Left lung (tissue), 10 donors: ENCODE measurements around the gene COL16A1. TPM values are rescaled to one million over a fixed set of nuclear protein-coding genes. Genes with fewer than 3 reads are reported as not detected.

Experiments used
- ATAC-seq: fragments of 200-7000 bp; cut with Tn5 transposase; one replicate; pipeline ENCODE4 v1.9.1; 2020; ENCODE audit warnings: moderate library complexity
- DNase-seq, 4 donors: peaks; one replicate each; pipeline ENCODE4 v3.0.0-alpha.2; 2013 to 2020
- H3K27ac ChIP-seq, 2 donors: fragments of 200-600 bp; sonication (generic) in 1 of 2; one replicate each; pipeline versions ENCODE4 v1.5.0 to v1.8.0; 2020 to 2021
- H3K27me3 ChIP-seq, 2 donors: fragments of 200-600 bp; sonication (generic) in 1 of 2; one replicate each; pipeline versions ENCODE4 v1.5.0 to v1.8.0; 2020 to 2021
- H3K36me3 ChIP-seq, 2 donors: fragments of 200-600 bp; sonication (generic) in 1 of 2; one replicate each; pipeline versions ENCODE4 v1.5.0 to v1.8.0; 2020 to 2021
- H3K4me1 ChIP-seq, 2 donors: fragments of 200-600 bp; one replicate each; pipeline ENCODE4 v1.8.0; 2021
- H3K4me3 ChIP-seq, 2 donors: fragments of 200-600 bp; sonication (generic) in 1 of 2; one replicate each; pipeline versions ENCODE4 v1.5.0 to v1.8.0; 2020 to 2021; ENCODE audit warnings: mild to moderate bottlenecking in 1 of 2
- H3K9me3 ChIP-seq, 2 donors: fragments of 200-600 bp; sonication (generic) in 1 of 2; one replicate each; pipeline versions ENCODE4 v1.5.0 to v1.8.0; 2020 to 2021
- intact Hi-C, 2 donors: fragments of 100-400 bp; cut with DNase I; formaldehyde crosslinking; loops; one replicate each; pipeline versions ENCODE4 v1.11.2 to v1.14.2; 2022
- polyA plus RNA-seq, 6 donors: library from polyadenylated mRNA; unstranded; fragments of 120-200 nt; gene quantifications; one replicate each; pipeline ENCODE4 v1.2.1, GENCODE V29; 2013; ENCODE audit not compliant: insufficient read length in 6 of 6
- total RNA-seq, 2 donors: library from RNA; stranded (reverse); fragmentation: NEBNext Ultra II Directional; extraction: Animal tissue kit (Norgen Biotek cat#: 25700); gene quantifications; one replicate each; pipeline ENCODE4 v1.2.1, GENCODE V29; 2021
- TF ChIP-seq, protein P1 (sequence below), 2 donors: fragments of 200-600 bp; sonication (generic) in 1 of 2; IDR thresholded peaks; one replicate each; pipeline versions ENCODE4 v1.5.0 to v1.8.0; 2021; ENCODE audit warnings: antibody characterized with exemption in 2 of 2
- donor health status: DM: no; HTN: yes; CAD: no.
- donor health status: DM: no; HTN: no; CAD: no.

COL16A1 gene
- total and polyA plus RNA-seq, 8 donors: 64.8 to 177 (median 118) TPM

DNA sequence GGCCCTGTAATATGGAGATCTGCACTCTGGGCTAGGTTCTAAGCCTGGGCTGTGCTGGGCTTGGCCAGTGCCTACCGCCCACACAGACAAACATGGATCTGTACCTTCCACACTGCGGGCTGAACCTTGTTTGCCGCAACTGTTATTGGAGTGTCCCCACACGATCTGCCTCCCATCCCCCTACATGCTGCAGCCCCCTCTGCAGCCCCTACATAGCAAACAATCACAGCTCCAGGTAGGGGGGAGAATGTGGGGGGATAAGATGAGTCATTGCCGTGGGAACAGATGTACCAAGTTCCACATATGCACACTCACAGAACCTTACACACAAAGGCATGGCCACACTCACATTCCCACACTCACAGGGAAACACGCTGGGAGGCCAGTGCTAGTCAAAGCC is 88.4 kb downstream of the COL16A1 start:
- no peaks in the 10 kb centered on the region for H3K36me3 ChIP-seq
- H3K27me3 ChIP-seq: peaks cover 7 to 35% of the 10 kb centered on the region in 2 donors
- H3K9me3 ChIP-seq: no peaks in the 10 kb centered on the region
- DNase-seq: no peak
- no peak overlapping the region for H3K4me3 ChIP-seq
- TF ChIP-seq, protein P1, sequence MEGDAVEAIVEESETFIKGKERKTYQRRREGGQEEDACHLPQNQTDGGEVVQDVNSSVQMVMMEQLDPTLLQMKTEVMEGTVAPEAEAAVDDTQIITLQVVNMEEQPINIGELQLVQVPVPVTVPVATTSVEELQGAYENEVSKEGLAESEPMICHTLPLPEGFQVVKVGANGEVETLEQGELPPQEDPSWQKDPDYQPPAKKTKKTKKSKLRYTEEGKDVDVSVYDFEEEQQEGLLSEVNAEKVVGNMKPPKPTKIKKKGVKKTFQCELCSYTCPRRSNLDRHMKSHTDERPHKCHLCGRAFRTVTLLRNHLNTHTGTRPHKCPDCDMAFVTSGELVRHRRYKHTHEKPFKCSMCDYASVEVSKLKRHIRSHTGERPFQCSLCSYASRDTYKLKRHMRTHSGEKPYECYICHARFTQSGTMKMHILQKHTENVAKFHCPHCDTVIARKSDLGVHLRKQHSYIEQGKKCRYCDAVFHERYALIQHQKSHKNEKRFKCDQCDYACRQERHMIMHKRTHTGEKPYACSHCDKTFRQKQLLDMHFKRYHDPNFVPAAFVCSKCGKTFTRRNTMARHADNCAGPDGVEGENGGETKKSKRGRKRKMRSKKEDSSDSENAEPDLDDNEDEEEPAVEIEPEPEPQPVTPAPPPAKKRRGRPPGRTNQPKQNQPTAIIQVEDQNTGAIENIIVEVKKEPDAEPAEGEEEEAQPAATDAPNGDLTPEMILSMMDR (IDR thresholded peaks at IDR 0.05): no peak
- H3K4me1 ChIP-seq: peaks cover 0 to 8% of the 10 kb centered on the region in 2 donors
- no peak for ATAC-seq
- no peak overlapping the region for H3K27ac ChIP-seq
- intact Hi-C loops: no loop called here

DNA sequence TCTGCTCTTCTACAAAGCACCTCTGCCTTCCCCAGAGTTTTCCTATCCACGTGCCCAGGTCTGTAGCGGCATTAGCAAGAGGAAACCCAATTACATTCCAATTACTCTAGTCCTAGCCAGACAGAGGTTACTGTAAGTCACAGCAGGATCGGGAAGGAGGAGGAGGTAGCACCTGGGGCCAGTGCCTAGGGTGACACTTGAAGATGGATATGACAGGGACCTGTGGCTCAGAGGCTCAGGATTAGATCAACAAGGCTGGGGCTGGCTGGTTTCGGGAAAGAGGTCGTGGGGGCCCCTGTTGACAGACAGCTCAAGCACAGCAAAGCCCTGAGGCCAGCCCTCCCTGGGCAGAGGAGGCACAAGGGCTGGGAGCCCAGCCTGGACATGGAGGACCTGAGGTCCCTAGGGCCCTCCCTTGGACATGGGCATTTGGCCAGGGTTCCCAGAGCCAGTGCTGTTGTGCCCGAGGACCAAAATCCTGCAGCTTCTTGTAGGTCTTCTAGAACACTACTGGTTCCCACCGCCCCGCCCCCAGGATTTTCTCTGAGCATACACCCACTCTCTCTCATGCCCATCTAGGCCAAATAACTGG is 89.3 kb downstream of the COL16A1 start:
- intact Hi-C loops: no loop called here
- no peak for ATAC-seq

DNA sequence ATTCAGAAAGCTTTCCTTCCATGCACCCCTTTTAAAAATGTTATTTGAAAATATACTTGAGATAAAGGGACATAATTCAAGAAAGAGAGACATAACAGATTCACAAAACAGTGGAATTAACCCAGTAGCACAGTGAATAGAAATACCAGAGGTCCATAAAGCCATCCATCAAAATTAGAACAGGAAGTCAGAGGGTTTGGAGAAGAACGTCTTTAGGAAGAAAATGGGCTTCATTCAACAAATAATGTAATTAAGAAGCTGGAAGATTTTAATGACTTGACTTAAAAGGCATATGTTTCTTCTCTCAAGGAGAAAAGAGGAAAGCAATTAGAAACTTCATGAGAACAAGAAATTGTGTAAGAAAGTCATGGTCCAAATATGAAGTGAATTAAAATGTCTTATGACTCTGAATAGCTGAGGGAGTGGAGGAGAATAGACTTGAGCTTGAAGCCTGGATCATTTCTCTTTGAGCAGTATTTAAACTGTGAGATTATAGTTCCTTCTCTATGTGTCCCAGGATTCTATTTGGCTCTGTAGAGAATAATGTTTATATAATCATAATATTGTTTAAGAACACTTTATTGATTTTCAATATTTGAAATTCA is 94.2 kb downstream of the COL16A1 start:
- H3K4me1 ChIP-seq: no peaks in the 10 kb centered on the region
- no peaks in the 10 kb centered on the region for H3K36me3 ChIP-seq
- H3K4me3 ChIP-seq: no peak overlapping the region
- ATAC-seq (no peak), DNase-seq (no peak)
- no peaks in the 10 kb centered on the region for H3K9me3 ChIP-seq
- TF ChIP-seq, protein P1 (IDR thresholded peaks at IDR 0.05): no peak
- H3K27me3 ChIP-seq: no peaks in the 10 kb centered on the region
- intact Hi-C loops: no loop called here
- no peak overlapping the region for H3K27ac ChIP-seq

More for the DNA sequence above, 89.3 kb downstream of the COL16A1 start:
- Histone ChIP-seq H3K4me1 (peaks cover 0 to 8% of the 10 kb centered on the region in 2 donors), H3K36me3 (no peaks in the 10 kb centered on the region), H3K9me3 (no peaks in the 10 kb centered on the region), H3K27me3 (peaks cover 7 to 35% of the 10 kb centered on the region in 2 donors), H3K4me3 (no peak overlapping the region), H3K27ac (no peak overlapping the region)
- TF ChIP-seq, protein P1 (IDR thresholded peaks at IDR 0.05): no peak
- DNase-seq: peak in 1 of 4 donors; percentile 60

DNA sequence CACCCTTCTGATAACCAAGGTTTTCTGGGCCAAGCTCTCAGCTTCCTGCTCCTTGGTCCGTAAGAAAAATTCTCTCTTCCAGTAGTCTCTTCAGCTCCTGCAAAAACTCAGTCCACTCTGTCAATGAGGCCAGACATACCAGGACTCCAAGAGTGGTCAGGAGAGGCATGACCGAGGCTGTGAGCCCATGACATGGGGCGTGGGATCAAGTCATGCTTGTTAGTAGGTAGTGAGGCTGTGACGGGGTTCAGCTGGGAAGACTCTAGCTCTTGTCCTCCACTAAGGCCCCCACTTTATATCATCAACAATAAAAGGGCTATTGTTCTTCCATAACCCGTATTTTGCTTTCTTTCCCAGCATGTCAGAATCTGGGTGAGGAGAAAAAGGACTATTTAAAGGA is 96.5 kb downstream of the COL16A1 start:
- DNase-seq (no peak), ATAC-seq (no peak)
- no peak overlapping the region for H3K27ac ChIP-seq
- no peaks in the 10 kb centered on the region for H3K27me3 ChIP-seq
- TF ChIP-seq, protein P1 (IDR thresholded peaks at IDR 0.05): no peak
- H3K4me1 ChIP-seq: no peaks in the 10 kb centered on the region
- intact Hi-C loops: no loop called here
- no peak overlapping the region for H3K4me3 ChIP-seq
- no peaks in the 10 kb centered on the region for H3K9me3 ChIP-seq
- no peaks in the 10 kb centered on the region for H3K36me3 ChIP-seq

DNA sequence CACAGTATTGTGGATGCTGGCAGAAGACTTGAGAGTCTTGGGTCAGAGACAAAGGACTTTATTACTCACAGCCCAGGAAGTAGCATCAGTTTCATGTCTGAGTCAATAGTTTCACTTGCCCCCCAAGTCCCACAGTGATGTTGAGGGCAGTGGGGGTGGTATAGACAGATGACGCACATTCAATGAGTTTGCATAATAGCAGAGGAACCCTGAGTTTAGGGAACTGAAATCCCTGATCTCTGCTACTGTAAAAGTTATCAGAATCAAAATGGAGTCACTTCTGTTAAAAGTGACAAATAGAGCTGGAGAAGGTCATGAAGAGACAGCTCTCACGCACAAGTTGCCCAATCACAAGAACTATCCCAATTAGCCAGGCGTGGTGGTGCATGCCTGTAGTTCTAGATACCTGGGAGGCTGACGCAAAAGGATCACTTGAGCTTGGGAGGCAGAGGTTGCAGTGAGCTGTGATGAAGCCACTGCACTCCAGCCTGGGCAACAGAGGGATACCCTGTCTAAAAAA is 97.8 kb downstream of the COL16A1 start:
- no peaks in the 10 kb centered on the region for H3K27me3 ChIP-seq
- intact Hi-C loops: no loop called here
- H3K36me3 ChIP-seq: no peaks in the 10 kb centered on the region
- no peaks in the 10 kb centered on the region for H3K4me1 ChIP-seq
- ATAC-seq: peak; percentile 49
- H3K27ac ChIP-seq: no peak overlapping the region
- no peak for DNase-seq
- H3K4me3 ChIP-seq: no peak overlapping the region
- TF ChIP-seq, protein P1 (IDR thresholded peaks at IDR 0.05): no peak
- H3K9me3 ChIP-seq: no peaks in the 10 kb centered on the region

Other genes with a start within 250 kb of the COL16A1 start
- gene TINAGL1, start 127.5 kb downstream of the COL16A1 start, total RNA-seq: 100 to 1,000 TPM in 1 of 2 donors, 10 to 100 TPM in 1; 66.6 to 106 TPM
- gene TINAGL1, start 127.5 kb downstream of the COL16A1 start, polyA plus RNA-seq: 10 to 100 TPM; 34.0 to 55.1 (median 45.7) TPM
- not detected for gene HCRTR1, start 86.3 kb downstream of the COL16A1 start, total RNA-seq
- gene HCRTR1, start 86.3 kb downstream of the COL16A1 start, polyA plus RNA-seq: under 1 TPM in 4 of 6 donors, not detected in 2; 0.14 to 0.24 (median 0.17) TPM
- 10 to 100 TPM; 70.3 to 75.8 TPM for gene PEF1, start 59.1 kb downstream of the COL16A1 start, total RNA-seq
- gene PEF1, start 59.1 kb downstream of the COL16A1 start, polyA plus RNA-seq: 10 to 100 TPM; 55.4 to 66.3 (median 61.6) TPM
- gene ADGRB2, start 60.3 kb upstream of the COL16A1 start, total RNA-seq: 1 to 10 TPM; 1.8 to 6.4 TPM
- gene ADGRB2, start 60.3 kb upstream of the COL16A1 start, polyA plus RNA-seq: 10 to 100 TPM; 14.0 to 27.1 (median 19.0) TPM
- gene SPOCD1, start 112.0 kb upstream of the COL16A1 start, total RNA-seq: 10 to 100 TPM in 1 of 2 donors, 1 to 10 TPM in 1; 7.8 to 10.9 TPM
- gene SPOCD1, start 112.0 kb upstream of the COL16A1 start, polyA plus RNA-seq: under 1 TPM; 0.32 to 0.78 (median 0.50) TPM
- 100 to 1,000 TPM; 210 to 272 TPM for gene PTP4A2, start 234.4 kb upstream of the COL16A1 start, total RNA-seq
- gene PTP4A2, start 234.4 kb upstream of the COL16A1 start, polyA plus RNA-seq: 100 to 1,000 TPM; 193 to 249 (median 228) TPM